HL-60 (cell line): Measurements from ENCODE around the gene PARVB.

Source experiments
- CTCF ChIP-seq: IDR thresholded peaks from one replicate; pipeline ENCODE4 v1.5.1; 2011; ENCODE audit warnings: low read length, control low read depth, inconsistent platforms; ENCODE audit not compliant: insufficient read depth
- POLR2AphosphoS5 ChIP-seq: IDR thresholded peaks from 2 replicates; pipeline ENCODE4 v1.6.1; 2012; ENCODE audit warnings: low read depth
- TF ChIP-seq, protein P1 (sequence below): IDR thresholded peaks from 2 replicates; pipeline ENCODE4 v1.6.1; 2012; ENCODE audit warnings: low read depth; ENCODE audit not compliant: insufficient replicate concordance

GRCh38 chr22:44185237-44186120 is 161.4 kb downstream of the PARVB start:
- no peak for TF ChIP-seq CTCF
- TF ChIP-seq, protein P1, sequence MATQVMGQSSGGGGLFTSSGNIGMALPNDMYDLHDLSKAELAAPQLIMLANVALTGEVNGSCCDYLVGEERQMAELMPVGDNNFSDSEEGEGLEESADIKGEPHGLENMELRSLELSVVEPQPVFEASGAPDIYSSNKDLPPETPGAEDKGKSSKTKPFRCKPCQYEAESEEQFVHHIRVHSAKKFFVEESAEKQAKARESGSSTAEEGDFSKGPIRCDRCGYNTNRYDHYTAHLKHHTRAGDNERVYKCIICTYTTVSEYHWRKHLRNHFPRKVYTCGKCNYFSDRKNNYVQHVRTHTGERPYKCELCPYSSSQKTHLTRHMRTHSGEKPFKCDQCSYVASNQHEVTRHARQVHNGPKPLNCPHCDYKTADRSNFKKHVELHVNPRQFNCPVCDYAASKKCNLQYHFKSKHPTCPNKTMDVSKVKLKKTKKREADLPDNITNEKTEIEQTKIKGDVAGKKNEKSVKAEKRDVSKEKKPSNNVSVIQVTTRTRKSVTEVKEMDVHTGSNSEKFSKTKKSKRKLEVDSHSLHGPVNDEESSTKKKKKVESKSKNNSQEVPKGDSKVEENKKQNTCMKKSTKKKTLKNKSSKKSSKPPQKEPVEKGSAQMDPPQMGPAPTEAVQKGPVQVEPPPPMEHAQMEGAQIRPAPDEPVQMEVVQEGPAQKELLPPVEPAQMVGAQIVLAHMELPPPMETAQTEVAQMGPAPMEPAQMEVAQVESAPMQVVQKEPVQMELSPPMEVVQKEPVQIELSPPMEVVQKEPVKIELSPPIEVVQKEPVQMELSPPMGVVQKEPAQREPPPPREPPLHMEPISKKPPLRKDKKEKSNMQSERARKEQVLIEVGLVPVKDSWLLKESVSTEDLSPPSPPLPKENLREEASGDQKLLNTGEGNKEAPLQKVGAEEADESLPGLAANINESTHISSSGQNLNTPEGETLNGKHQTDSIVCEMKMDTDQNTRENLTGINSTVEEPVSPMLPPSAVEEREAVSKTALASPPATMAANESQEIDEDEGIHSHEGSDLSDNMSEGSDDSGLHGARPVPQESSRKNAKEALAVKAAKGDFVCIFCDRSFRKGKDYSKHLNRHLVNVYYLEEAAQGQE = no peak
- no peak for TF ChIP-seq POLR2AphosphoS5
